T-helper 2 cell (primary cell): ENCODE results near the gene CCDC17.

ENCODE experiments used
- DNase-seq, 5 experiments: peaks; one replicate each; pipeline versions ENCODE4 v3.0.0 to v3.0.0-alpha.2; 2012 to 2022
- total RNA-seq, 2 donors: gene quantifications; one replicate each; lab custom pipeline; 2026; lab: John Stamatoyannopoulos, UW

Gene CCDC17
- total RNA-seq = 4.8 to 7.2 reads per million in 2 donors

GRCh38 chr1:45623972-45624371 is at the start of gene CCDC17:
Gene CCDC17, minus strand, starts transcription at chr1:45624054. Its CDS starts 145 bp downstream, at chr1:45623909.
- no peak for DNase-seq

- DNase-seq = no peak
Observed at GRCh38 chr1:45669859-45670655, 46.2 kb upstream of the CCDC17 start.

DNA sequence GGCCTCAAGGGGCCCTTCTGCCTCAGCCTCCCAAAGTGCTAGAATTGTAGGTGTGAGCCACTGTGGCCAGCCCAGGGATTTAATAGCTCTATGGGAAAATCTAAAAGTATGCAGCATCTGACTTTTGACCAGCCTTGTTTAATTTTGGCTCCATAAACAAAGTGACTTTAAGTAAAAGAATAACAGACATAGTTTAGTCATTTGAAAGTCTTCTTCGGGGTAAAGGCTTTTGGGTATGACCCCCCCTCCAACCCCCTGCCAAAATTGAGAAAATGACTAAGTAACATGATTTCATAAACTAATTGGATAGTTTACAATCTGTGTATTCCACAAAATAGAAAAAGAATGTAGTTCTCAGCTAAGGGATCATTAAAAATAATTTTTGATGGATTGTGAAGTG is 45.5 kb upstream of the CCDC17 start:
- no peak for DNase-seq

- DNase-seq = no peak
Observed at GRCh38 chr1:45668526-45668925, 44.7 kb upstream of the CCDC17 start.

DNA sequence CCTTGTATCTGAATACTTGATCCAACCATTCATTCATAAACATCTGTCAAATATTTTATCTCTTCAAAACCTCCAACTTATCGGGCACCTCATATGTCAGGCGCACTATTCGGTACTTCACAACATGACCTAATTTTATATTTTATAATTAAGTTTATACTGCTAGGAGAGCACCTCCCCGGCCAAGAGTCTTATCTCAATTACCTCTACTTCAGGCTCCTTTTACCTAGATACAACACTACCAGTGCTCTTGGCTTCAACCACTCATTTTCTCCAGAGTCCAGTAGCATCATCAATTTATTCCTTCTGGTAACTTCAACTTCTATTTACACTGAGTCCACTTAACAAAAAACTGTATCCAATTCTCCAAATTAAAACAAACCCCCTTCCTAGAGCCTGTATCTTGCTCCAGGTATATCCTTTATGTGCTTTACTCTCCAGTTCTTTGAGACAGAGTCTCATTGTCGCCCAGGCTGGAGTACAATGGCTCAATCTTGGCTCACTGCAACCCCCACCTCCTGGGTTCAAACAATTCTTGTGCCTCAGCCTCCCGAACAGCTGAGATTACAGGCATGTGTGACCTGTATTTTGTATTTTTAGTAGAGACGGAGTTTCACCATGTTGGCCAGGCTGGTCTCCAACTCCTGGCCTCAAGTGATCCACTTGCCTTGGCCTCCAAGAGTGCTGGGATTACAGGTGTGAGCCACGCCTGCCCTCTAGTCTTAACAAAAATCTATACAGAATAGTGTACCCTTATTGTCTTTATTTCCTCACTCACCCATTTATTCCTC is 43.7 kb upstream of the CCDC17 start:
- no peak for DNase-seq

- DNase-seq = no peak
Observed at GRCh38 chr1:45666836-45667235, 43.0 kb upstream of the CCDC17 start.

DNA sequence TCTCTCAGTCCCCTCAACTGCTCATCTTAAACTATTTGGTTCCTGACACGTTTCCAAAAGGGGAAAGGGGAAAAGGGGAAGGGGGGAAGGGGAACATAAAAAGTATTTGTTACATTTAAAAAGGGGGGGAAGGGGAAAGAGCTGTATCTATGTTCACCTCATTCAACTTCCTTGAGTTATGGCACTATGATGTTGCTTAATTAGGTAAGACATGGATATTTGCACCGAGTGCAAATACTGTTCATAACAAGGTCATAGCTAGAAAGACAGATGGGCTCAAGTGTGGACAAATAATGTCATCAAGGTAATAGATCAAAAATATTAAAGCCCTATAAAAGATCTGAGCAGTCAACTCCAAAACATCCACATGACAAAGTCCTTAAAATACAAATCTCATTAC is 36.5 kb upstream of the CCDC17 start:
- no peak for DNase-seq

- no peak for DNase-seq
Observed at GRCh38 chr1:45659222-45659621, 35.4 kb upstream of the CCDC17 start.

- DNase-seq = no peak
Observed at GRCh38 chr1:45658171-45658570, 34.3 kb upstream of the CCDC17 start.

- DNase-seq = no peak
Observed at GRCh38 chr1:45656573-45657226, 32.8 kb upstream of the CCDC17 start.

DNA sequence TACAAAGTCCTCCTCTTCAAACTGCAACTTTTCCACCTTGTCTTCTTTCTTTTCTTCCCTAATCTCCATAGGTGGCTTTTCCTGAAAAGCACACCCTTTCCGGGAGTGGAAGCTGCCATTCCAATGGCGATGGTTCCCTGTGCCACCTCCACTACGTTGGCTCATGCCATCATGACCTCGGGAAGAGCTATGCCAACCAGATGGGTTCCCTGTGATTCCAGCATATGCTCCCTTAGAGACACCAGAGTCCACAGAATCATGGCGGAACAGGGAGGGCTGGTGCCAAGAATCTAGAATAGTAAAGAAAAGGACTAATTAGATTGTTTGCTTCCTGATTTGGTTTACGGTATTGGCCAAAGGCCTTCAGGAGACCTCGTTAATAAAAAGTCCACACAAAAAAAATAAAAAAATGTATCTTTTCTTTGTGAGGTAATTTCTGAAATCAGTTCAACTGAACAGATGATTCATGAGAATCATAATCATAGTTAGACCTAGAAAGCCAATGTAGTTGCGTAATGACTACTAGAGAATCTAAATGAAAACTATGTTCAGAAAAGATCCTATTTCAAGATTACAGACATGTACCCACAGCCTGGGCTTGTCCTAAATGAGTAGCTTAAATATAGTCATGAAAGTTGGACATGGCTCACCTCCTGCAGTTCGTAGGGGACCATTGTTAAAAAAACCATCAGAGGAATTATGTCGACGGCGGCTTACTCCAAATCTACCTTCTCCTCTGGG is 30.9 kb upstream of the CCDC17 start:
- DNase-seq = peak in 1 of 5 experiments; percentile 80

DNA sequence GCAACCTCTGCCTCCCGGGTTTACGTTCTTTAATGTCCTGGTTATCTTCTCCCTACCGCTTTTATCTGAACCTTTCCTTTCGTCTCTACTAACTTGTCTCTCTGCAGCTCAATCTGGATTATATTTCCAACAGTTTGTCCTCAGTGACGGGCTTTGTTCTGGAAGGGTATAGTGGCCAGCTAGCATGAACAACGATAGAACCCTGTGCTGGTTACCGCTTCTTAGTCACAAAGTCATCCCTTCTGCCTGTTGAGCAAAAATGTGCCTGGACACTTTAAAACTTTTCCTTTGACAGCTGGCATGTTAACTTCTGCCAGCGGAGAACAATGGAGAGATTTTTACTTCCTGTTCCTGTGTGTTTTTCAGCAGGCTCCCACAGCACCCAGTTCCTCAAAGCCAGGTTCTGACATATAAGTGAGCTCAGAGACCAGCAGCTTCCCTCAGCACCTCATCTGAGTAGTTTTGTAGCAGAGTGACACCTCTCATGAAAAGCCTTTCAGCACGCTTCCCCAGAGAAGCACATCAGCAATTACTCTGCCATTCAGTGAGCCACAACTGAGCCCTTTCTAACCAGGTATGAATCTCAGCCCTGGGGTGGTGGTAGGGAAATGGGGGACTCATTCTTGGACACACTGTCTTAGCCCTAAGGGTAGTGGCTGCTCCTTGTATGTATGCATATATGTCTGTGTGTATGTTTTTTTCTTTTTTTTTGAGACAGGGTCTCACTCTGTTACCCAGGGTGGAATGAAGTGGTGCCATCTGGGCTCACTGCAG is 23.6 kb upstream of the CCDC17 start:
- no peak for DNase-seq

GRCh38 chr1:45644661-45645060 is 20.8 kb upstream of the CCDC17 start:
- no peak for DNase-seq

DNA sequence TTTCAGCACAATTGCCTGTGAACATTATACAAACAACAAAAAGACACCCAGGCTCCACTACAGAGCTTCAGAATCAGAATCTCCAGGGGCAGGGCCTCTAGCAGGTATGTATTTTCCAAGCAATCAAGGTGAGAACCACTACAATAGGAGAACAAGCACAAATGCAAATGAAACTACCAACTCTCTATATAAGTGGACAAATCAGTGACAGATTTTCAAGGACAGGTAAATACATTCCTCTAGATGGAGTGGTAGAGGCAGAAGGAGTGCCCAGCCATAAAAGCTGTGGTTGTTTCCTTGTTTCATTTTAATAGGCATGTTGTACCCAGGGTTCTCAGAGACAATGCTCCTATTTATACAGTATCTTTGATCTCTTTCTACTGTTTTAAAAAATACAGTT is 20.1 kb upstream of the CCDC17 start:
- no peak for DNase-seq

DNA sequence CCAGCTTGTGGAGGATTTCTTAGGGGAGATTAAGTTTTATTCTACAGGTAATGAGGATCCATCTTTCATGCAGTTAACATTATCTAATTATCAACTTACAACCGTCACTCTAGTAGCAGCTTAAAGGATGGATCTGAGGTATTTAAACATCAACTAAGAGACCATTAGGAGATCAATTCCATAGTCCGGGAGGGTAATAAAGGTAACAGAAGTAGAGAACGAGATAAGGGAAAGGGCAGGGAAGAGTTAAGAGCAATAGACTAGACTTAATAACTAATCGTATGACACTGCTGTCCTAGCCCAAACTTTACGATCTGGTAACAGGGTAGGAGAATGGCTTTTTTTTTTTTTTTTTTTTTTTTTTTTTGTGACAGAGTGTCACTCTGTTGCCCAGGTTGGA is 19.5 kb upstream of the CCDC17 start:
- DNase-seq = no peak

- no peak for DNase-seq
Observed at GRCh38 chr1:45640293-45640692, 16.4 kb upstream of the CCDC17 start.

- DNase-seq = no peak
Observed at GRCh38 chr1:45635211-45635610, 11.4 kb upstream of the CCDC17 start.

DNA sequence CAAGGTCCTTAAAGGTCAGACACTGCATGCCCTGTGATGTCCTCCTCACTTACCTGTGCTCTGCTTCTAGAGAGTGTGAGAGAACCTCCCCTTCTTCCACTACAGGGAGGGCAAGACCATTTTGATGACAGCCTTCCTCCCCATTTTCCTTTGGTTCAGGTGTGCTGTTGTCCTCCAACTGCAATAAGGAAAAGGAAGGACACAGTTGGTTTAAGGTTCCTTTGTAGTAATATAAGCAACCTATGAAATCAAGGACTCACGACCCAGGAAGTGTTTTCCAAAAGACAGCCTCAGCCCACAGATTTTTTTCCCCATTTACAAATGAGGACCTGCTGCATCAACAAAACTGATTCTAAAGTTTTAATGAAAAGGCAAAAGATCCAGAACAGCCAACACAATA is 6.6 kb upstream of the CCDC17 start:
- DNase-seq = no peak

DNA sequence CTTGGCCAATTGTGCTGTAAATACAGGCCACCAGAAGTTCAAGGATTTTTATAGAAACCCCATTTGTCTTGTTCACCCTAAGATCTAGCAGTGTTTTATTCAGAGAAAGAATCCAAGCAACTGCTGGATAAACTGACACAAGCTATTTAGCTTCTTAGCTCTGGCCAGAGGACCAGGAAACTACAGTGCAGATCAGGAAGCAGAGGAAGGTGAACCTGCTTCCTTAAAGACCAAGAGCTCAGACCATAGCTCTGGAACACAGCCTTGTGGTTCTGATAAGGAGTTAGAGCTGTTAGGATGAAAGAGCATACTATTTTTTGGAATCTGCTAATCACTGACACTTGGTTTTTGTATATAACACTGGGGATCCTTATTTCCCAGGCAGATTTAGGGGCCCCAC is 5.2 kb upstream of the CCDC17 start:
- DNase-seq = no peak

DNA sequence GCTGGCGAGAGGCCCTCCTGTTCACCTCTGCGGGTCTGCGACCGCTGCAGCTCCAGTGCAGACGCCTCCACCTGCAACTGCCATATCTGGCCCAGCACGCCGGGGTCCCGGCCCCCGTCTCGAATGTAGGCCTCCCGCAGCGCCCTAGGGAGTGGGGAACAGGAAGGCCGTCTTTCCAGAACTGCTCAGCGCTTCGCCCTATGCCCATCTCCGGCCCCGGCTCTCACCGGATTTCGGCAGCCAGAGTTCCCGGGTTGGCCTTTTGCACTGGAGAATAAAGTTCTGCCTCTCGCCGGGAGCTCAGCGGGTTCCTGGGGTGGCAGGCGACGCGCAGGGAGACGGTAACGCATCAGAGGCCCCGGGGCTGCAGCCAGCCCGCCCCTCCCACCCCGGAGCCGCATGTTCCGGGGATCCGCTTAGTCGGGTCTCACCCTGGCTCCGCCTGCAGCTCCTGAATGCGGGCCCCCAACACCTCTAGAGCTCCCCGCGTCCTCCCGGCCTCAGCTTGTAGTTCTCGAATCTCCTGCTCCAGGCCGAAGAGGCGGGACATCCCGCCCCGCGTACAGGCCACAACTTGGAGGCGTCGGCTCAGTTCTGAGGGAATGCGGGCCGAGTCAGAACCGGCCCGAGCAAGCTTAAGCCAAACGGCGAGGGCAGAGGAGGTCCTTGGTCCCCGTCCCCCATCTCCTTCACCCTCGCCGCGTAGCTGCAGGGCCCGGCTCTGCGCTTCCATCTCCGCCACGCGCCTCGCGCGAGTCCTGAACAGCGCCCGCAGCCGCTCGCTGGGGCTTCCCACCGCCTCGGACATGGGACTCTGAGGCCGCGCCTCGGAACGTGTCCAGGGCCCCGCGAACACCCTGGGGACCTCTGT is 1.1 kb downstream of the CCDC17 start:
- no peak for DNase-seq
